Measurements from ENCODE around the gene TMEM87B. TPM values are rescaled to one million over a fixed set of nuclear protein-coding genes. Genes with fewer than 3 reads are reported as not detected.

Gene TMEM87B
- total RNA-seq, 4 donors from 2014 or later, result 18.6 to 24.6 (median 22.6) TPM

GRCh38 chr2:112150851-112151250 lies 95.8 kb downstream of the TMEM87B start:
- DNase-seq (ENCODE audit: low spot score), result no peak
- TF ChIP-seq CTCF (IDR thresholded peaks at IDR 0.05), result no peak
- ATAC-seq (ENCODE audit: low FRiP score), result no peak

GRCh38 chr2:112151271-112151670 lies 96.2 kb downstream of the TMEM87B start:
- DNase-seq (ENCODE audit: low spot score) (no peak), ATAC-seq (ENCODE audit: low FRiP score) (no peak)
- TF ChIP-seq CTCF (IDR thresholded peaks at IDR 0.05), result no peak

GRCh38 chr2:112151701-112152440 lies 96.8 kb downstream of the TMEM87B start:
- ATAC-seq (ENCODE audit: low FRiP score) (no peak), DNase-seq (ENCODE audit: low spot score) (no peak)
- no peak for TF ChIP-seq CTCF (IDR thresholded peaks at IDR 0.05)

GRCh38 chr2:112152476-112153178 lies 97.6 kb downstream of the TMEM87B start:
- ATAC-seq (ENCODE audit: low FRiP score) (no peak), DNase-seq (ENCODE audit: low spot score) (no peak)
- TF ChIP-seq CTCF (IDR thresholded peaks at IDR 0.05), result no peak

GRCh38 chr2:112153179-112153490 lies 98.1 kb downstream of the TMEM87B start:
- DNase-seq (ENCODE audit: low spot score) (no peak), ATAC-seq (ENCODE audit: low FRiP score) (no peak)
- no peak for TF ChIP-seq CTCF (IDR thresholded peaks at IDR 0.05)

GRCh38 chr2:112153501-112153900 lies 98.4 kb downstream of the TMEM87B start:
- DNase-seq (ENCODE audit: low spot score) (no peak), ATAC-seq (ENCODE audit: low FRiP score) (no peak)
- no peak for TF ChIP-seq CTCF (IDR thresholded peaks at IDR 0.05)

All from omental fat pad (tissue), 4 donors.